Astrocyte of the cerebellum (primary cell): Measurements from ENCODE around the gene PDE4B.
"Not testable (repeated sequence)": the region's sequence is repeated elsewhere in the genome, so short reads cannot be mapped to it uniquely, and the experiment has no call there.

ENCODE experiments used
- DNase-seq: peaks from one replicate; pipeline ENCODE4 v3.0.0-alpha.2; 2011; ENCODE audit warnings: low read depth
- H3K4me3 ChIP-seq: 2 replicates; pipeline ENCODE4 v1.5.1; 2011; ENCODE audit warnings: mild to moderate bottlenecking, low read depth, low read length, moderate library complexity
- in situ Hi-C: cut with HindIII; loops from 2 replicates; pipeline ENCODE4 v1.10.0; 2017; ENCODE audit warnings: low sequenced_read_pairs
- TF ChIP-seq, protein P1 (sequence below): IDR thresholded peaks from 2 replicates; pipeline ENCODE4 v1.5.1; 2012; ENCODE audit warnings: low read length, low read depth, moderate library complexity, mild to moderate bottlenecking; ENCODE audit errors: missing control alignments

PDE4B gene

DNA sequence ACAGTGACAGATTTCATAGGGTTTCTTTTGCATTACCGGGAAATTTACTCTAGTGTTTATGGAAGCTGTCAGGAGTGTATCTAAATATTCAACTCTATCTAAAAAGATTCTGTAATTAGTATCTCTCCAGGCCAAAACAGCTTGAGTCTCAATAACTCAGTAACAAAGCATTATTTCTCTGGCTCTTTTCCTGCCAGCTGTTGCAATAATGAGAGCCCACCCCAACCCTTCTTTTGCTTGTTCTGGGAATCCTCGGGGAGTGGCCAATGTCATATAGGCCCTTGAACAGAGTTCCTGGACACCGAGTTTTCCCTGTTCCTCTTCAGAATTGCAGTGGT is 621.1 kb downstream of the PDE4B start:
- no peak for DNase-seq
- no peak overlapping the region for H3K4me3 ChIP-seq
- in situ Hi-C loops, result no loop called here
- TF ChIP-seq, protein P1, sequence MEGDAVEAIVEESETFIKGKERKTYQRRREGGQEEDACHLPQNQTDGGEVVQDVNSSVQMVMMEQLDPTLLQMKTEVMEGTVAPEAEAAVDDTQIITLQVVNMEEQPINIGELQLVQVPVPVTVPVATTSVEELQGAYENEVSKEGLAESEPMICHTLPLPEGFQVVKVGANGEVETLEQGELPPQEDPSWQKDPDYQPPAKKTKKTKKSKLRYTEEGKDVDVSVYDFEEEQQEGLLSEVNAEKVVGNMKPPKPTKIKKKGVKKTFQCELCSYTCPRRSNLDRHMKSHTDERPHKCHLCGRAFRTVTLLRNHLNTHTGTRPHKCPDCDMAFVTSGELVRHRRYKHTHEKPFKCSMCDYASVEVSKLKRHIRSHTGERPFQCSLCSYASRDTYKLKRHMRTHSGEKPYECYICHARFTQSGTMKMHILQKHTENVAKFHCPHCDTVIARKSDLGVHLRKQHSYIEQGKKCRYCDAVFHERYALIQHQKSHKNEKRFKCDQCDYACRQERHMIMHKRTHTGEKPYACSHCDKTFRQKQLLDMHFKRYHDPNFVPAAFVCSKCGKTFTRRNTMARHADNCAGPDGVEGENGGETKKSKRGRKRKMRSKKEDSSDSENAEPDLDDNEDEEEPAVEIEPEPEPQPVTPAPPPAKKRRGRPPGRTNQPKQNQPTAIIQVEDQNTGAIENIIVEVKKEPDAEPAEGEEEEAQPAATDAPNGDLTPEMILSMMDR, result no peak

DNA sequence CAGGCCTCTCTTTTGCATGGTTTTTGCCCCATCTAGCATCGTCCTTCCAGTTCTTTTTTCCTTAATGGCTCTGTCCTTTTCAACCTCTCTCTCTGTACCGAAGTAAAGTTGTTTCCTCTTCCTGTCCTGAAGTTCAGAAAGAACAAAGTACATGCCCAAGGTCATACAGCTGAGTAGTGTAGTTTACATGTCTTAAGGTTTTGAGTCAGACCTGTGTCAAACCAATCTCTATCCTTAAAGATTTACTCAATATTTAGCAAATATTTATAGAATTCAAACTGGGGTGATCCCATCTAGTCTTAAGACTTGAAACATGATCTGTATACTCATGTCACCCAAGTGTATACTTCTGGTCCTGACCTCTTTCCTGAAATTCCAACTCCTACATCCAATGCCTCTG is 622.6 kb downstream of the PDE4B start:
- in situ Hi-C loops, result no loop called here
- TF ChIP-seq, protein P1, result no peak
- no peak for DNase-seq
- no peak overlapping the region for H3K4me3 ChIP-seq

DNA sequence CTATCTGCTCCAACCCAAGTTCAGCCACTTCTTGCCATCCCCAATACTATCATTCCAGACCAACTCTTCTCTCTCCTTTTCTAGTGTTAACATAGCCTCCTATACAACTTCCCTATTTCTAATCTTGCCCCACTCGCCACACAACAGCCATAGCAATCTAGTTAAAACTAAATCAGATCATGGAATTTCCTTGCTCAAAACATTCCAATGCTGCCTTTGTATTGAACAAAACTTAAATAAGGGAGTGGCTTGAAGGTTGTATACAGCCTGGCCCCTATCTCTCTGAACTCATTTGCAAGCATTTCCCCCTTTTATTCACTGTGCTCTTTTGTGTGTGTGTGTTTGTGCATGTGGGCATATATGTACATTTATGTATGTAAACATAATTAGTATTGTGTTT is 623.2 kb downstream of the PDE4B start:
- TF ChIP-seq, protein P1, result no peak

DNA sequence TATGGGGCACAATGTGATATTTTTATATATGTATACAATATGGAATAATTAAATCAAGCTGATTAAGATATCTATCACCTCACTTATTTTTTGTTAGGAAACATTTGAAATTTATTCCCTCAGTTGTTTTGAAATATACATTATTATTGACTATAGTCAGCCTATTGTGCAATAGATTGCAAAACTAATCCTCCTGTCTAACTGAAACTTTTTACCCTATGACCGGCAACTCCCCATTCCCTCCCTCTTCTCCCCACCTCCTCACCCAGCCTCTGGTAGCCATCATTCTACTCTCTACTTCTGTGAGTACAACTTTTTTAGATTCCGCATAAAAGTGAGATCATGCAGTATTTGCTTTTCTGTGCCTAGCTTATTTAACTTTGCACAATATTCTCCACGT is 623.6 kb downstream of the PDE4B start:
- TF ChIP-seq, protein P1, result no peak
- no peak for DNase-seq
- no peak overlapping the region for H3K4me3 ChIP-seq
- in situ Hi-C loops, result no loop called here

More for the DNA sequence above, 623.2 kb downstream of the PDE4B start:
- no peak overlapping the region for H3K4me3 ChIP-seq
- in situ Hi-C loops, result no loop called here
- DNase-seq, result no peak

DNA sequence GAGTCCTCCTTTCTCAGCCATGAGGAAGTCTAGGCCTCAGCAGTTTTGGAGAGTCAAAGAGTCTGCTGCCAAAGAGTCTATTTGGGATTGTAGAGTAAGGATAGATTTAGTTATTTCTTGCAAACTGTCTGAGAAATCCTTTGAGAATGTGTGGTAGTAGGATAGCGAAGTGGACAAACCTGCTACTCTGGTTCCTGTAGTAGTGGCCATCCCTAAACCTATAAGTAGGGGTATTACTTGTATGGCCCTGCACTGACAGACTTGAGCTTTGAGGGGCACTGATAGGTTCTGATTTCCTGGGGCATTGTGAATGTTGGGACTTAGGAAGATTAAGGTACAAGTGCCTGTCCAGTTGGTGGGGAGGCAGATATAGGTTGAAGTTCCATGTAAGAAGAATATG is 625.3 kb downstream of the PDE4B start:
- DNase-seq, result no peak
- TF ChIP-seq, protein P1, result no peak
- in situ Hi-C loops, result no loop called here

DNA sequence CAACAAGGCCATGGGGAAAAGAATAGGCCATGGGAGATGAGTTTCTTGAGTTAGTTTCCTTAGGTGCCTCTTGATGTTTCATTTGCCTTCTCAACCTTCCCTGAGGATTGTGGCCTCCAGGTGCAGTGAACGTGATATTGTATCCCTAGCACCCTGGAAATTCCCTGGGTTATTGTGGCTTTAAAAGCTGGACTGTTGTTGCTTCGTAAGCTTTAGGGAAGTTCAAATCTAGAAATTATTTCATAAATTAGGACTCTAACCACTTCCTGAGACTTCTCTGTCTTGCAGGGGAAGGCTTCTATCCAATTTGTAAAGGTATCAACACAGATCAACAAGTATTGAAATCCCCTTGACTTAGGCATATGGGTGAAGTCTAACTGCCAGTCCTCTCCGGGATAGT is 627.5 kb downstream of the PDE4B start:
- in situ Hi-C loops, H3K4me3 ChIP-seq, DNase-seq: not testable (repeated sequence)

More for the DNA sequence above, 625.3 kb downstream of the PDE4B start:
- no peak overlapping the region for H3K4me3 ChIP-seq

DNA sequence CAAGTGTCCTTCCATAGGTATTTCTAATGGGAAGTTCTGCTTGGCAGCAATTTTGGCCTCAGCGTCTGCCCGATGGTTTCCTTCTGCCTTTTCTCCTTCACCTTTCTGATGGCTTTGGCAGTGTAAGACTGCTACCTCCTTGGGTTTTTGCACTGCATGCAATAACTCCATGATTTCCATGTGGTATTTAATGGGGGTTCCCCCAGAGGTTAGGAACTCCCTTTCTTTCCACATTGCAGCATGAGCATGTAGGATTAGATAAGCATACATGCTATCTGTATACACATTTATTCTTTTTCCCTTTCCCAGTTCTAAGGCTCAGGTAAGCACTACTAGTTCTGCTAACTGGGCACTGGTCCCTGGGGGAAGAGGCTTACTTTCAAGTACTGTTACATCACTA is 628.2 kb downstream of the PDE4B start:
- H3K4me3 ChIP-seq, DNase-seq, in situ Hi-C loops: not testable (repeated sequence)

DNA sequence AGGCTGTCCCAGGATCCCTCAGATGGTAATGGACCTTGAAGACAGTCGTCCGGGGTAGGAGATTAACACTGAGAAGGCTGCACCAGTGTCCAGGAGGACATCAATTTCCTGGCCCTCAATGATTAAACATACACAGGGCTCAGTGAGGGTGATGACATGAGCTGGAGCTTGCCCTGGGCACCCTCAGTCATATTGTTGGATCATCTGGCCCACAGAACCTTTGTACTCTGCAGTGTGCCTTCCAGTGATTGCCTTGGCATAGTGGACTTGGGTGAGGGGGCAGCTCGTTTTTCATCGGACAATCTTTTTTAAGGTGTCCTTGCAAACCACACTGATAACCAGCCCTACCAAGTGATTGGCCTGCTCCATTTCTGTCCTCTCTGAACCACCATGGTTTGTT is 630.1 kb downstream of the PDE4B start:
- TF ChIP-seq, protein P1, result no peak
- in situ Hi-C loops, result no loop called here
- no peak for DNase-seq

More for the DNA sequence above, 630.1 kb downstream of the PDE4B start:
- no peak overlapping the region for H3K4me3 ChIP-seq
